Kidney glomerular epithelial cell (primary cell): Measurements from ENCODE around the gene PRF1.

ENCODE experiments used
- DNase-seq: peaks from one replicate; lab custom pipeline; 2025; lab: John Stamatoyannopoulos, UW

The PRF1 gene

DNA sequence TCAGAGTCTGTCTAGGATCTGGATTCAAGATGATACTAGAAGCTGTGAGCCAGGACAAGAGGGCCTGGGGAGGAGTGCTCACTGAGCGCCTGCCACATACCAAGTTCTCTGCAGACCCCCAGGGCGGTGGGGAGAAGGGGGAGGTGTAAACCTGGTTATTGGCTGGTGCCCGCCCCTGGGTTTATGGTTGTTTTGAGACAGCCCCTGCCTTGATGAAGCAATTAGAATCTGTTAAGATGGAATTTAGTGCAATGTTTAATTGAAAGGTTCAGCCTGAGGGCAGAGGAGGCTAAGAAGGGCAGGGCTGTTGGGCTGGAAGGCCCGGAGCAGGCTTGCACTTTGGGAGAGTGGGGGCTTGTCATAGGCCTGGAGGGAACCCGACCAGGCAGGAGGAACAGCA lies 42.7 kb downstream of the PRF1 start:
- no peak for DNase-seq

DNA sequence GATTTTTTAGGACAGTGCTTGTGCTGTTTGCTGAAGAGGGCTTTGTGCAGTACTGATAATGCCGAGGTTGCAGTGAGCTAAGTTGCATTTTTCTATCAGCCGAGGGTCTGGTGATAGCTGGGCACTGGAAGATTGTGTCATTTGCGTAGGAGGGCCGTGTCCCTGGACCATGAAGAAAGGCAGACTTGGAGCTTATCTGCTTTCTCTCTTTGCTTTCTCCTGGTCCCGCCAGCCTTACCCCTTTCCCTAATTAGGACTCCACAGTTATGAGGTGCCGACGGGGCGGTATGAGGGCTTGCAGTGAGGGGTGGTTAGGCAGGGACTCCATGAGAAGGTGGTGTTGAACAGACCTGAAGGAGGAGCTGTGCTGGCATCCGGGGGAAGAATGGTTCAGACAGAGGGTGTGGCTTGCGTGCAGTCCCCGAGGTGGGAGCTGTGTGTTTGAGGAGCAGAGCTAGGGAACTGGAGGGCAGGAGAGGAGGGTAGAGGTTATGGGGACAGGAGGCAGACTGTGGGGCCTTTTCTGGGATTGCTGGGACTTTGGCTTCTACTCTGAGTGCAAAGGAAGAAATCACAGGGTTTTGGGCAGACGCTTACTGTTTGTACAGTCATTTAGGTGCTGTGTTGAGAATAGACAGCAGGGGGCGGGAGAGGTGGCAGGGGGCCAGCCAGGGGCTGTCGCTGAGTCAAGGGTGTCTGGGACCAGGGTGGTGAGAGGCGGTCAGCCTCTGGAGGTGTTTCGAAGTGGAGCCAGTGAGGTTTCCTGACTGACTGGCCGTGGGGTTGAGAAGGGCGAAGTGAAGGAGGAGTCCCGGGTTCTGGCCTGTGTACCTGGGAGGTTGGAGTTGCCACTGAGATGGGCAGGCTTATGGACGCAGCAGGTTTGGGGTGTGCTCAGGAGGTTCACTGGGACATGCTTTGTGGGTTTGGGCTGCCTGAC lies 43.4 kb downstream of the PRF1 start:
- DNase-seq: peak; percentile 60

DNA sequence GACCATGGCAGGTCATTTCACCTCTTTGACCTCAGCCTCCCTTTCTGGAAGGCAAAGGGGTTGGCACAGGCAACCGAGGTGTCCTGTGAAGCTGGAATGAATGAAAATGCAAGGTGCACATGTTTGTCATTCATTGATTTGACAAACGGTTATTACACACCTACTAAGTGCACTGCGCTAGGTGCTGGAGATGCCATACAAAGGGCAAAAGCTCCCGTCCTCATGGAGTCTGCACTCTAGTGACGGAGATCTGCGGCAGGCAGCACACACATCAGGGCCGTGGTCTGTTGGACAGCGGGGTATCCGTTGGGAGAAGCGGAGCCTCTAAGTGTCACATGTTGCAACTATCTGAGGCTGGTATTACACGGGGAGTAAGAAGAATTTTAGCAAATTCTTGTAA lies 44.2 kb downstream of the PRF1 start:
- no peak for DNase-seq

- DNase-seq: no peak
Observed at GRCh38 chr10:70557876-70558275, 44.7 kb downstream of the PRF1 start.

- no peak for DNase-seq
Observed at GRCh38 chr10:70557086-70557845, 45.3 kb downstream of the PRF1 start.

DNA sequence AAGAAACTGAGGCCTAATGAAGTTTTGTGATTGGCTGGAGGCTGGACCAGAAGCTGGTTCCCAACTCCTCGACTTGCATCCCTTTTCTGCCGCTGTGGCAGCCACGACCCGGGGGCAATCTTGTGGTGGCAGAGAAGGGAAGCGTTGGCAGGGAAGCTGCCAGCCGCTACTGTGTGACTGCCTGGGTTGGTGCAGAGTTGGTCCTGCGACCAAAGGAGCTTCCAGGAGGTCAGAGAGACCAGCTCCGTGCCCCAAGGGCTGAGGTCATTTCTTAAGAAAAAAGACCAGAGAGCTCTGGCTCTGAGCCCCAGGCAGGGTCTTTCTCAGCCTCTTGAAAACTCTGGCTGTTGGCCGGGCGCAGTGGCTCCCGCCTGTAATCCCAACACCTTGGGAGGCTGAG lies 47.2 kb downstream of the PRF1 start:
- DNase-seq: no peak

DNA sequence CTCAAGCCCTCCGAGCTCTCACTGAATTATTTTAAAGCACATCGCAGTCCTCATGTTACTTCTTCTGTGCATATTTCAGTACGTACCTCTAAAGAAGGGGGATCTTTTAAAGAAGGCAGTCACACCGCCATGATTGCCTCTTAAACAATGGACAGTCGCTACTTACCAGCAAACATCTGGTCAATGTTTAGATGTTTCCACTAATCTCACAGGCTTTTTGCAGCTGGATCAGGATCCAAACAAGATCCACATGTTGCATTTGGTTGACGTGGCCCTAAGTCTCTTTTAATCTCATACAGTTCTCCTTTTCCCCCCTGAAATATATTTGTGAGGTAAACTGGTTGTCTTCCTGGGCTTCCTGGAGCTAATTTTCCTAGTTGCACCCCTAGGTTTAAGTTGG lies 50.0 kb downstream of the PRF1 start:
- DNase-seq: no peak

GRCh38 chr10:70551971-70552422 lies 50.5 kb downstream of the PRF1 start:
- peak; percentile 91 for DNase-seq

- DNase-seq: no peak
Observed at GRCh38 chr10:70551466-70551865, 51.1 kb downstream of the PRF1 start.

DNA sequence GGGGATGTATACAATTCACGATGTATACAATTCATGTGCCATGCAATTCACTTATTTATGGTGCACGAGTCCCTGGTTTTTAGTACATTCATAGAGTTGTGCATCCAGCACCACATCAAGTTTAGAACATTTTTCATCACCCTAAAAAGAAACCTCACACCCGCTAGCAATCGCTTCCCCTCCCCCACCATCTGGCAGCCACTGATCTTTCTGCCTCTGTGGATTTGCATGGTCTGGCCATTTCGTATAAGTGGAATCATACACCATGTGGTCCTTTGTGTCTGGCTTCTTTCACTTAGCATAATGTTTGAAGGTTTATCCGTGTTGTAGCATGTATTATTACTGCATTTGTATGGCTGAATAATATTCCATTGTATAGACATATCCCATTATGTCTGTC lies 52.1 kb downstream of the PRF1 start:
- DNase-seq: no peak

DNA sequence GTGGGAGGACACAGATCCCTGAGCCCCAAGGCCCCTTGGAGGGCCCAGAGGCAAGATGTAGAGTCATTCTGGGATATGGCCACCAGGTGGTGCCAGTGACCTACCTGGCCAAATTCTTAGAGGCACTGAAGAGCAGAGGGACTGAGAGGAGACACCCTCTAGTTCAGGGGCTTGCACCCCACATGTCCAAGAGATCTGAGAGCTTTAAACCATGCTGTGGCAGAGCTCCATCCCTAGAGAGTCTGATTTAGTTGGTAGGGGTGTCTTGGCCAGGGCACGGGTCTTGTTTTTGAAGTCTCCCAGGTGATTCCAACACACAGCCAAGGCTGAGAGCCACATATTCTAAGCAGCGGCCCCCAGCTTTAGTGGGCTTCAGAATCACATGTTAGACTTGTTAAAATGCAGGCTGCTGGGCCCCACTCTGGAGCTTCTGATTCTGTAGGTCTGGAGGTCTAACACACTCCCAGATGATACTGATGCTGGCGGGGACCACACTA lies 52.5 kb downstream of the PRF1 start:
- peak; percentile 61 for DNase-seq

- DNase-seq: no peak
Observed at GRCh38 chr10:70549351-70549961, 53.1 kb downstream of the PRF1 start.
